ENCODE measurements around the gene FERMT1.

- TF ChIP-seq PPARG (CRISPR knock-in tag; conservative IDR thresholded peaks at IDR 0.05) (no peak), CTCF (CRISPR knock-in tag; IDR thresholded peaks at IDR 0.05) (no peak), SMC3 (IDR thresholded peaks at IDR 0.05; ENCODE audit: low read length) (no peak), KDM1A (CRISPR knock-in tag; IDR thresholded peaks at IDR 0.05) (no peak)
Measured at GRCh38 chr20:6044115-6044514, 78.7 kb downstream of the FERMT1 start.
